OCI-LY7 (cell line): ENCODE results near the gene CNR2.

Experiments used
- CTCF ChIP-seq: fragments of 200-600 bp; sonication (generic); conservative IDR thresholded peaks from 2 replicates; pipeline ENCODE4 v1.5.1; 2014; ENCODE audit warnings: mild to moderate bottlenecking, antibody characterized with exemption, low read length, moderate library complexity, mixed read lengths
- EZH2phosphoT487 ChIP-seq: fragments of 200-600 bp; sonication (generic); IDR thresholded peaks from 2 replicates; pipeline ENCODE4 v1.6.1; 2018; ENCODE audit warnings: low read depth, borderline replicate concordance, mild to moderate bottlenecking, mixed run types, antibody characterized with exemption, low read length, moderate library complexity, mixed read lengths

DNA sequence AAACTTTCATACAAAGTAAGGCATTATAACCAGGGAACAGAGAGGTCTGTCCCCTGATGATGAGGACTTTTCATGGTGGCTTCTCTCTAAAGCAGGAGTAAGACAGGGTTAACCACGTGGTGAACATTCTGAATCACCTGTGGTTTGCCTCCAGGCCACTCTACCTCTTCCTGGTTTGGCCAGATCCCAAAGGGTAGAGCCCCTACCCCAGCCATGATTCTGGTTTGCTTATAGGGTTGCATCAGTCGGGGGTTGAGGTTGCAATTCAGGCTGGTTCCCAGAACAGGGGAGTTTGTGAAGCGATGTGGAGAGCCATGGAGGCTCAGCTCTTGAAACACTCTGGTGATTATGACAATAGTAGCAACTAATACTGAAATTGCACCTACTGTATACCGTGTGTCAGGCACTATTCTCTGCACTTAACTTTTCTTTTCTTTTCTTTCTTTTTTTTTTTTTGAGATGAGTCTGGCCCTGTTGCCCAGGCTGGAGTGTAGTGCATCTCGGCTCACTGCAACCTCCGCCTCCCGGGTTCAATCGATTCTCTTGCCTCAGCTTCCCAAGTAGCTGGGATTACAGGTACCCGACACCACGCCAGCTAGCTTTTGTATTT, 8.3 kb downstream of the CNR2 start:
- TF ChIP-seq CTCF (no peak), EZH2phosphoT487 (no peak)
